Fibroblast of mammary gland (primary cell): Measurements from ENCODE around the gene GABRA1.

Source experiments
- DNase-seq: peaks from one replicate; pipeline ENCODE4 v3.0.0-alpha.2; 2010; ENCODE audit warnings: low read depth
- H3K4me3 ChIP-seq: 2 replicates; pipeline ENCODE4 v1.5.1; 2011; ENCODE audit warnings: low read depth, mild to moderate bottlenecking, low read length, moderate library complexity; ENCODE audit not compliant: control insufficient read depth
- TF ChIP-seq, protein P1 (sequence below): conservative IDR thresholded peaks from 2 replicates; pipeline ENCODE4 v1.5.1; 2011; ENCODE audit warnings: low read depth, low read length, inconsistent platforms; ENCODE audit not compliant: control insufficient read depth, insufficient read depth

GABRA1 gene

DNA sequence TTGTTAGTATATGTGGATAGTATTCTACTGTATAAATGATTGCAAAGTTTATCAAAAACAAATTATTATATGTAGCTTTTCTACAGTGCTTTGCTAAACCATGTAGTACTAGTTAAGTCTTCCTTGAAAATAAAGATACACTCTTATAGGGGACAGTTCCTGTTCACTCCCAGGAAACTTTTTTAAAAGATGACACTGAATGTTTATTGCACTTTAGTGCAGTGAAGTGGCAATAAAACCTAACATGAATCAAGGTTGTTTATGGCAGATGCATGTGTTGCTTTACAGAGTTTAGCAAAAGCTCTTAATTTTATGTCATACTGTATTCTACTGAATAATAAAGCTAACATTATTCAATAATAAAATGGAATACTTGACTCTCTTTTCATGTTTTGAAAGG, 51.7 kb downstream of the GABRA1 start:
- TF ChIP-seq, protein P1, sequence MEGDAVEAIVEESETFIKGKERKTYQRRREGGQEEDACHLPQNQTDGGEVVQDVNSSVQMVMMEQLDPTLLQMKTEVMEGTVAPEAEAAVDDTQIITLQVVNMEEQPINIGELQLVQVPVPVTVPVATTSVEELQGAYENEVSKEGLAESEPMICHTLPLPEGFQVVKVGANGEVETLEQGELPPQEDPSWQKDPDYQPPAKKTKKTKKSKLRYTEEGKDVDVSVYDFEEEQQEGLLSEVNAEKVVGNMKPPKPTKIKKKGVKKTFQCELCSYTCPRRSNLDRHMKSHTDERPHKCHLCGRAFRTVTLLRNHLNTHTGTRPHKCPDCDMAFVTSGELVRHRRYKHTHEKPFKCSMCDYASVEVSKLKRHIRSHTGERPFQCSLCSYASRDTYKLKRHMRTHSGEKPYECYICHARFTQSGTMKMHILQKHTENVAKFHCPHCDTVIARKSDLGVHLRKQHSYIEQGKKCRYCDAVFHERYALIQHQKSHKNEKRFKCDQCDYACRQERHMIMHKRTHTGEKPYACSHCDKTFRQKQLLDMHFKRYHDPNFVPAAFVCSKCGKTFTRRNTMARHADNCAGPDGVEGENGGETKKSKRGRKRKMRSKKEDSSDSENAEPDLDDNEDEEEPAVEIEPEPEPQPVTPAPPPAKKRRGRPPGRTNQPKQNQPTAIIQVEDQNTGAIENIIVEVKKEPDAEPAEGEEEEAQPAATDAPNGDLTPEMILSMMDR = no peak
- no peak overlapping the region for H3K4me3 ChIP-seq
- no peak for DNase-seq

DNA sequence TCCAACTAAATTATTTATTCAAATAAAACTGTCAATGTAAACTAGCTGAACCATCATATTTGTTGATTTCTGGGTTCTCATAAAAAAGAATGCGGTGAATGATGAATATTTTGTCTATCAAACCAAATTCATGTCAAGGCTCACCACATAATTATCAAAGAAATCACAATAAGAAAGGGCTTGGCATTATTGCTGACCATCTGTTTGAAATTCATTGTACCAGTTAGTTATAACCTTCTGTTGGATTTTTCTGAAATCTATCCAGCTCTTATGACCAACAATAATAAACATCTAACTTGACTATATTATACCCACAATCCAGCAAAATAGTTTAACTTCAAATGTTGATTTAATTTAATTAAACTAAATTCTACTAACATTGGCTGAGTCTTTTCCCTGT, 53.1 kb downstream of the GABRA1 start:
- TF ChIP-seq, protein P1 = no peak
- no peak overlapping the region for H3K4me3 ChIP-seq
- DNase-seq = no peak

DNA sequence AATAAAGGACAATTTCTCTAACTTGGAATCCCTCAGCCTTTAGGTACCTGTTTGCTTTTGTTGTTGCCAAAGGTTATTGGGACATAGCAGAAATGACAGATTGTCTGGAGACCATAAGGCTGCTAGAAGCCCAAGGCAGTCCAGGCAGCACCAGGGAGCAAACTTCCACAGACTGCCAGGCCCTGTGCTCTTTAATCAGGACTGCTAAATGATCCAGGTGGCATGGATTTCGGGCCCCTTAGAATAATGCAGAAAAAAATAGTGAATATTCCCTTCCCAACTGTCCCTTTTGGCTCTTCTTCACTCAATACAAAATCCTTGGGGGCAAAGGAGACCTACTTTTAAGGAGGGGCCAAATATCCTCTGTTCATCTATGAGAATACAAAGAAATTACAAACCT, 73.9 kb downstream of the GABRA1 start:
- DNase-seq = no peak
- TF ChIP-seq, protein P1 = no peak
- no peak overlapping the region for H3K4me3 ChIP-seq

DNA sequence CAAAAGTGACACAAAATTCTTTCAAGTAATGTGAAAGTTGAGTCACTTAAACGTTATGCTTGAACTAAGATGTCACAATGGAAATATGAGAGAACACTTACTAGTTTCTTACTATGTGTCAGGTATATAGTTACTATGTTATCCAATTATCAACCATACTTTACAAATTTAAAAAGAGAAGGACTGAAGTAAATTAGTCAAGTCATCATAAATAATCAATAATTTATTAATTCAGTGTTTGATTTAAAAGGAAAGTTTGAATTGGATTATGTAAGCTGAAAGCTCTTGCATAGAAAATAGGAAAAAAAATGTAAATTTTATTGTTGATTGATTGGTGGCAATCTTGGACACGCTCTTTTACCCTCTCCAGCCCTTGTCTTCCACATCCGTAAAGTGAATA, 76.3 kb downstream of the GABRA1 start:
- H3K4me3 ChIP-seq = no peak overlapping the region

DNA sequence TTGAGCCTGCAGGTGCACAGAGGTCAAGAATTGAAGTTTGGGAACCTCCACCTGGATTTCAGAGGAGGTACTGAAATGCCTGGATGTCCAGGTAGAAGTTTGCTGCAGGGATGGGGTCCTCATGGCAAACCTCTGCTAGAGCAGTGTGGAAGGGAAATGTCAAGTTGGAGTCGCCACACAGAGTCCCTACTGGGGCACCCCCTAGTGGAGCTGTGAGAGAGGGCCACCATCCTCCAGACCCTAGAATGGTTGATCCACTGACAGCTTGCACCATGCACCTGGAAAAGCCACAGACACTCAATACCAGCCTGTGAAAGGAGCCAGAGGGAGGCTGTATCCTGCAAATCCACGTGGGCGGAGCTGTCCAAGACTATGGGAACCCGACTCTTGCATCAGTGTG, 78.0 kb downstream of the GABRA1 start:
- H3K4me3 ChIP-seq = no peak overlapping the region
- TF ChIP-seq, protein P1 = no peak
- DNase-seq = no peak

More for the DNA sequence above, 76.3 kb downstream of the GABRA1 start:
- TF ChIP-seq, protein P1 = no peak
- DNase-seq = no peak

DNA sequence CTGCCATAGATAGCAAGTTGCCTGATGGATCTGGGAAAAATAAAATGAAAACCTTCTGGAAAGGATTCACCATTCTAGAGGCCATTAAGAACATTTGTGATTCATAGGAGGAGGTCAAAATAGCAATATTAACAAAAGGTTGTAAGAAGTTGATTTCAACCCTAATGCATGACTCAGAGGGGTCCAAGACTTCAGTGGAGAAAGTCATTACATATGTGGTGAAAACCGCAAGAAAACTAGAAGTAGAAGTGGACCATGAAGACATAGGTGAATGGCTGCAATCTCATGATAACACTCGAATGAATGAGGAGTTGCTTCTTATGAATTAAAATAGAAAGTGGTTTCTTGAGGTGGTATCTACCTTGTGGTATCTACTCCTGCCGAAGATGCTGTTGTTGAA, 86.6 kb downstream of the GABRA1 start:
- no peak for DNase-seq
- H3K4me3 ChIP-seq = no peak overlapping the region
- TF ChIP-seq, protein P1 = no peak

DNA sequence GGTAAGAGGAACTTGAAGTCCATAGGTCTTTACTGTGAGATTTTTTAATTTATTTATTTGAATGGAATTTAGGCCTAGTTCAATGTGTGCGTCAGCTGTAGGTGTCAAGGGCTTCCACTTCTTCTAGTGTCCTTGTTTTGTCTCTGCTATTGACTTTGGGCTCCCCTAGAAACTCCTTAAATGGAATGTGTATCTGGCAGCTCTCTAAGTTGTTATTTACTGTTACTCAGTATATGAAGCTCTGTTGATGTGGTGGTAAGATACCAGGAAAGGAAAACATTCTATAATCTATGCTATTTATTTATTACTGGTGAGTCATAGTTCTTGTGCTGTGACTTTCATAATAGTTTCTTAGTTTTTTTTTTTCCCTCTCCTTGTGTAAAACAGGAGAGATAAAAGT, 97.1 kb downstream of the GABRA1 start:
- no peak for DNase-seq
- H3K4me3 ChIP-seq = no peak overlapping the region
- TF ChIP-seq, protein P1 = no peak
